OCI-LY7 (cell line): ENCODE results near the gene UBXN6. TPM values are rescaled to one million over a fixed set of nuclear protein-coding genes. Genes with fewer than 3 reads are reported as not detected.

ENCODE experiments used
- BruUV-seq: library from RNA; stranded (reverse); fragments of 400-500 nt; replicated peaks from 2 replicates; lab custom pipeline; 2021; lab: Mats Ljungman, UMichigan
- CTCF ChIA-PET: fragments of 300-600 bp; sonication (Branson Sonifier 250); formaldehyde crosslinking; loops from one replicate; lab custom pipeline; 2022; ENCODE audit warnings: antibody characterized with exemption; ENCODE audit not compliant: unreplicated experiment; lab: Charles Lee
- POLR2A ChIA-PET: fragments of 300-600 bp; sonication (Branson Sonifier 250); formaldehyde crosslinking; loops from one replicate; lab custom pipeline; 2022; ENCODE audit warnings: antibody characterized with exemption; lab: Charles Lee
- DNase-seq: peaks from one replicate; pipeline ENCODE4 v3.0.0-alpha.2; 2015; ENCODE audit warnings: low spot score
- H2AFZ ChIP-seq: fragments of 200-600 bp; sonication (generic), shearing (Covaris generic); 2 replicates; pipeline ENCODE4 v1.6.1; 2014; ENCODE audit warnings: mild to moderate bottlenecking, antibody characterized with exemption, low read length, moderate library complexity
- H3K27ac ChIP-seq: fragments of 200-600 bp; sonication (generic); 2 replicates; pipeline ENCODE4 v1.5.1; 2014; ENCODE audit warnings: mixed run types, low read depth, mild to moderate bottlenecking, moderate library complexity, low read length, inconsistent platforms; ENCODE audit not compliant: poor library complexity, severe bottlenecking
- H3K36me3 ChIP-seq: fragments of 200-600 bp; sonication (generic); 2 replicates; pipeline ENCODE4 v1.6.1; 2014; ENCODE audit warnings: mild to moderate bottlenecking, antibody characterized with exemption, low read length, moderate library complexity, mixed read lengths; ENCODE audit not compliant: insufficient read depth
- H3K4me1 ChIP-seq: fragments of 200-600 bp; sonication (generic); 2 replicates; pipeline ENCODE4 v1.5.1; 2014; ENCODE audit warnings: mild to moderate bottlenecking, low read length; ENCODE audit not compliant: insufficient read depth, poor library complexity, severe bottlenecking
- H3K4me2 ChIP-seq: fragments of 200-600 bp; sonication (generic); 2 replicates; pipeline ENCODE4 v1.6.1; 2014; ENCODE audit warnings: mild to moderate bottlenecking, low read length
- H3K4me3 ChIP-seq: fragments of 200-600 bp; sonication (generic); 2 replicates; pipeline ENCODE4 v1.5.1; 2014; ENCODE audit warnings: mild to moderate bottlenecking, low read depth, low read length; ENCODE audit not compliant: poor library complexity, severe bottlenecking
- H3K79me2 ChIP-seq: fragments of 200-600 bp; sonication (generic); 2 replicates; pipeline ENCODE4 v1.6.1; 2016; ENCODE audit warnings: low read depth, mild to moderate bottlenecking, low read length, moderate library complexity, mixed read lengths; ENCODE audit not compliant: insufficient read depth
- H3K9me2 ChIP-seq: fragments of 200-600 bp; sonication (generic); 2 replicates; pipeline ENCODE4 v1.6.1; 2016; ENCODE audit warnings: mild to moderate bottlenecking, low read length, mixed read lengths; ENCODE audit not compliant: insufficient read depth
- H3K9me3 ChIP-seq: fragments of 200-600 bp; sonication (generic); 2 replicates; pipeline ENCODE4 v1.6.1; 2014; ENCODE audit warnings: mild to moderate bottlenecking, mixed run types, low read length, mixed read lengths
- H4K20me1 ChIP-seq: fragments of 200-600 bp; sonication (generic); 2 replicates; pipeline ENCODE4 v1.6.1; 2014; ENCODE audit warnings: mild to moderate bottlenecking, antibody characterized with exemption, low read length, moderate library complexity, mixed read lengths; ENCODE audit not compliant: insufficient read depth
- EZH2phosphoT487 ChIP-seq: fragments of 200-600 bp; sonication (generic); IDR thresholded peaks from 2 replicates; pipeline ENCODE4 v1.6.1; 2018; ENCODE audit warnings: low read depth, borderline replicate concordance, mild to moderate bottlenecking, mixed run types, antibody characterized with exemption, low read length, moderate library complexity, mixed read lengths
- intact Hi-C: fragments of 100-400 bp; cut with micrococcal nuclease; formaldehyde crosslinking; loops from one replicate; pipeline ENCODE4 v1.10.0; 2022; ENCODE audit not compliant: unreplicated experiment
- total RNA-seq, 2 experiments: library from RNA; depleted of rRNA in 1 of 2; stranded (reverse); fragments of >200 nt in 1 of 2; shearing (Covaris generic) in 1 of 2; gene quantifications; 2 replicates each; pipeline ENCODE4 v1.2.3, GENCODE V29; 2014 to 2022
- TF ChIP-seq, protein P1 (sequence below): fragments of 200-600 bp; sonication (generic); conservative IDR thresholded peaks from 2 replicates; pipeline ENCODE4 v1.5.1; 2014; ENCODE audit warnings: mild to moderate bottlenecking, antibody characterized with exemption, low read length, moderate library complexity, mixed read lengths

Gene UBXN6
- total RNA-seq, 2 experiments from 2014 or later: 43.5 to 57.0 TPM

DNA sequence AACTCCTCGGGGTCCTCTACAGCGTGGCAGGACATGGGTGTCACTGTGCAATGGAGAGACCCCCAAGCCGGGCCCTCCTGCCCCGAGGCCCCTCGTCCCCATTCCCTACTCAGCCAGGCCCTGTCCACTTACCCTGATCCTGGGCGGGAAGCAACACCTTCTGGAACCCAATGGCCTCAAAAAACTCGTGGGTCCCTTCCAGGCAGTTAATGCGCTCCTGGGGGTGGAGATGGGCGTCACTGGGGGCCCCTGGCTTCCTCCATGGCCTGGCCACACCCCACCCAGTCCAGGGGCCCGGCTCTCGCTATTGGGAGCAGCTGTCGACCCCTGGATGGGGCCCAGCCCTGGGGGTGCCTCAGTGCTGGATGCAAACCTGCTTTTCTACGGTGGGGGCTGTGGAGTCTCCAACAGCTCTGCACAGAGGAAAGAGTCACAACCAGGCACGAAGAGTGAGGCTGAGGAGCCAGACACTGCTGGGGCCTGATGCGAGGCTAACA is 10.8 kb downstream of the UBXN6 start:
- BruUV-seq: no TSS peak
- CTCF ChIA-PET: no interaction called here

DNA sequence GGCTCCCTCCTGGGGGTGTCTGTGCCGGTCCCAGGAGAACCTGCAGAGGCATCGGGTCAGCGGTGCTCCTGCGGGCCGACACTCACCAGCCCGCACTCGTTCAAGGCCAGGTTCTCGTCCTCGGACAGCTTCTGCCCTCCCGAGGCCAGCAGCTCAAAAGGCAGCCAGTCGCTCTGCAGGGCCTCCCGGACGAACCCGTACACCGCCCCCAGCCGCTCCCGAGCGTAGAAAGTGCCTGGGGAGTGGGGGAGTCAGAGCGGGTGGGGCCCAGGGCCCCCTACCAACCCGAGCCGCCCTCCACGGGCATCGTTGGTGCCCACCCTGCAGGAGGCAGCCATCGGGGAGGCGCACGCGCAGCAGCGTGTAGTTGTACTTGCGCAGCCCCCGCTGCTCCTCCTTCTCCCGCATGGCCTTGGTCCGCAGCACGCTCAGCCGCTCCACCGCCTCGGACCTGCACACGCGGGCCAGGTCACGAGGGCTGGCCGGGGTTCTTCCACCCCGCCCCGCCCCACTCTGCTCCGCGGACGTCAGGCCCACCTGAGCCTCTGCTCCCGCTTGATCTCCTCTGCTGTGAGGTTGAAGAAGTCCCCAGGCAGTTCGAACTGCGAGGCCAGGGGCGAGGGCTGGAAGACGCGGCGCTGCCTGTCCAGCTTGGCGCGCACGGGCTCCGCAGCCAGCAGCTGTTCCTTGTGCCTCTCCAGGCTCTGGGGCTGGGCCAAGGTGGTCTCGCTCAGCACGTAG is 11.5 kb downstream of the UBXN6 start:
- Histone ChIP-seq H2AFZ (no peak overlapping the region), H3K4me1 (peaks cover 8% of the 10 kb centered on the region), H3K36me3 (peaks cover 91% of the 10 kb centered on the region), H3K79me2 (no peaks in the 10 kb centered on the region), H3K4me2 (no peak overlapping the region), H4K20me1 (no peaks in the 10 kb centered on the region; the same call in 1 of the 2 replicates), H3K9me2 (no peaks in the 10 kb centered on the region), H3K27ac (no peak overlapping the region), H3K9me3 (no peaks in the 10 kb centered on the region), H3K4me3 (no peak overlapping the region)
- ChIA-PET POLR2A (no interaction called here), CTCF (no interaction called here)
- intact Hi-C loops: no loop called here
- no peak for DNase-seq
- no TSS peak for BruUV-seq
- TF ChIP-seq, protein P1, sequence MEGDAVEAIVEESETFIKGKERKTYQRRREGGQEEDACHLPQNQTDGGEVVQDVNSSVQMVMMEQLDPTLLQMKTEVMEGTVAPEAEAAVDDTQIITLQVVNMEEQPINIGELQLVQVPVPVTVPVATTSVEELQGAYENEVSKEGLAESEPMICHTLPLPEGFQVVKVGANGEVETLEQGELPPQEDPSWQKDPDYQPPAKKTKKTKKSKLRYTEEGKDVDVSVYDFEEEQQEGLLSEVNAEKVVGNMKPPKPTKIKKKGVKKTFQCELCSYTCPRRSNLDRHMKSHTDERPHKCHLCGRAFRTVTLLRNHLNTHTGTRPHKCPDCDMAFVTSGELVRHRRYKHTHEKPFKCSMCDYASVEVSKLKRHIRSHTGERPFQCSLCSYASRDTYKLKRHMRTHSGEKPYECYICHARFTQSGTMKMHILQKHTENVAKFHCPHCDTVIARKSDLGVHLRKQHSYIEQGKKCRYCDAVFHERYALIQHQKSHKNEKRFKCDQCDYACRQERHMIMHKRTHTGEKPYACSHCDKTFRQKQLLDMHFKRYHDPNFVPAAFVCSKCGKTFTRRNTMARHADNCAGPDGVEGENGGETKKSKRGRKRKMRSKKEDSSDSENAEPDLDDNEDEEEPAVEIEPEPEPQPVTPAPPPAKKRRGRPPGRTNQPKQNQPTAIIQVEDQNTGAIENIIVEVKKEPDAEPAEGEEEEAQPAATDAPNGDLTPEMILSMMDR: no peak
- TF ChIP-seq EZH2phosphoT487: no peak

More for the DNA sequence above, 10.8 kb downstream of the UBXN6 start:
- DNase-seq: no peak
- no peak overlapping the region for H3K27ac ChIP-seq
- no peaks in the 10 kb centered on the region; the same call in 1 of the 2 replicates for H4K20me1 ChIP-seq
- H3K9me2 ChIP-seq: no peaks in the 10 kb centered on the region
- H3K4me3 ChIP-seq: no peak overlapping the region
- H3K9me3 ChIP-seq: no peaks in the 10 kb centered on the region
- H3K79me2 ChIP-seq: no peaks in the 10 kb centered on the region
- intact Hi-C loops: no loop called here
- H2AFZ ChIP-seq: no peak overlapping the region
- TF ChIP-seq, protein P1: no peak
- TF ChIP-seq EZH2phosphoT487: no peak
- peaks cover 94% of the 10 kb centered on the region for H3K36me3 ChIP-seq
- no peak overlapping the region for H3K4me2 ChIP-seq
- H3K4me1 ChIP-seq: peaks cover 8% of the 10 kb centered on the region
- POLR2A ChIA-PET: no interaction called here
